GM18520 (cell line): ENCODE results near the gene ADGRD2.

Experiments used
- ATAC-seq: cut with Tn5 transposase; IDR thresholded peaks from one replicate; pipeline ENCODE4 v1.9.1; 2021; ENCODE audit not compliant: unreplicated experiment

ADGRD2 gene

DNA sequence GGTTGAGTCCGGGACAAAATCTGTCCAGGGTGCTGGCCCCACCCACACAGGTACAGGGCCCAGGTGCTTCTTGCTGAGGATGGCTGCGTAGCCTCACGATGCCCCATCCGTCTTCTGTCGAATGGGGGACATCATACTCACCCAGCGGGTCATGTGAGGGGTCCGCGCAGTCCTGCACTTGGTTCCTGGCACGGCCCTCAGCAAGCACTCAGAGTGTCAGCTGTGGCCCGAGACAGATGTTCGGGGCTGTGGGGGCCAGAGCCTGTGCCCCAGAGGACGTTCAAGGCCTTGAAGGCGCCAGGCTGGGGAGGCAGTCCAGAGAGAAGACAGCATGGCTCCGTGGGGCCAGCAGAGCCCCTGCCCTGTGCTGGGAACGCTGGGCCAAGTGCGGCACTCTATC, 29.1 kb downstream of the ADGRD2 start:
- no peak for ATAC-seq

DNA sequence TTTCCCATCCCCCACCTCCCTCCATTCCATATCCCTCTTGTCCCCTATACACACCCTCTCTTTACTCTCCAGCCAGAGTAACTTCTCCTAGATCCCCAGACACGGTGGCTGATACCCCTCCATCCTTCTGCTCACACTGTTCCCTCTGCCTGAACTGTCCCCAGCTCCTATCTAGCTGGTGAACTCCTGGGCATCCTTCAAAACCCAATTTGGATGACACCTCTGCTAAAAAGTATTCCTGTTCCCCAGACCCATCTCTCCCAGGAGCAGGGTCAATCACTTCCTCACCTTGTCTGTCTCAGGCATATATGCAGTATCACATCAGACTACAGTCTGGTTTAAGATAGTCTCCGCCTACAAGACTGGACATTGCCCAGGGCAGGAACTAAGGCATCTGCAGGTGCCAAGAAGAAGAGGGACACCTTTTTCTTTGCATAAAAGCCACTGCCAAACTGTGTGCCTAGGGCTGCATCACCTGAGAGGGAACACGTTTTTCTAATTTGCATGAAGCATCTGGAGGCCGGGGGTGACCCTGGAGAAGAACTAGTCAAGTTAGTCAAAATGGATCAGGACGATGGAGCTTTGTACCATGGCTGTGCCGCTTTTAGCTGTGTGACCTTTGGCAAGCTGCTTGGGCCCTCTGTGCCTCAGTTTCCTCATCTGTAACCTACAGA, 29.8 kb downstream of the ADGRD2 start:
- ATAC-seq = no peak

DNA sequence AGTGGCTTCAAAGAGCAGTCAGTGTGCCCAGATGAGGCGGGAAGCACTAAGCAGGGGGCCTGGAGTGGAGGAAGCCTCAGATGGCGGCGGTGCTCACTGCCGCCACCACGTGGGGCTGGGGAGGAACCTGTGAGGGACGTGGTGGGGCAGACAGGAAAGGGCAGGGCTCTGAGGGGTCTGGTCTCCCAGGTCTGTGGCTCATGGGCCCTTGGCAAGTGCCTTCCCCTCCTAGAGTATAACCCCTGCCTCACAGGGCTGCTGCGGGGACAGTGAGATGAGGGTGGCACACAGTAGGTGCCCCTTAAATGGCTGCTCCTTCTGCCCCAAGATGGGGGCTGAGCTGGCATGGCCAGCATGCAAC, 30.4 kb downstream of the ADGRD2 start:
- no peak for ATAC-seq

DNA sequence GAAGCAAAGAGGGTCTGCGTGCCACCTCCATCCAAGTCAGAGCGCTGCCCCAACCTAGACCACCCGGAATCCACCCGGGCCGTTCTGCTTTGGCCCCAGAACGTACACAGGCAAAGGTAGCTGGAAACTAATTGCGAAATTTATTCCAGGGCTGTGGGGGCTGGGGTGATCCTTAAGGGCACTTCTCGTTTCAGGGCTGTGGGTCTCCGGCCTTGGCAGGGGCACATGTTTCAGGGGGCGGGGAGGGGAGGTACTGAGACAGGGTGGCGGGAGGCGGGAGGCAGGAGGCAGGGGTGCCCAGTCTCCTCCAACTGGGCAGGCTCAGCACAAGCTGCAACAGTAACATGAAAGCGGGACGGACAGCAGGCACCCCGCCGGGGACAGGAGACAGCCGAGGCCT, 30.9 kb downstream of the ADGRD2 start:
- ATAC-seq = no peak

DNA sequence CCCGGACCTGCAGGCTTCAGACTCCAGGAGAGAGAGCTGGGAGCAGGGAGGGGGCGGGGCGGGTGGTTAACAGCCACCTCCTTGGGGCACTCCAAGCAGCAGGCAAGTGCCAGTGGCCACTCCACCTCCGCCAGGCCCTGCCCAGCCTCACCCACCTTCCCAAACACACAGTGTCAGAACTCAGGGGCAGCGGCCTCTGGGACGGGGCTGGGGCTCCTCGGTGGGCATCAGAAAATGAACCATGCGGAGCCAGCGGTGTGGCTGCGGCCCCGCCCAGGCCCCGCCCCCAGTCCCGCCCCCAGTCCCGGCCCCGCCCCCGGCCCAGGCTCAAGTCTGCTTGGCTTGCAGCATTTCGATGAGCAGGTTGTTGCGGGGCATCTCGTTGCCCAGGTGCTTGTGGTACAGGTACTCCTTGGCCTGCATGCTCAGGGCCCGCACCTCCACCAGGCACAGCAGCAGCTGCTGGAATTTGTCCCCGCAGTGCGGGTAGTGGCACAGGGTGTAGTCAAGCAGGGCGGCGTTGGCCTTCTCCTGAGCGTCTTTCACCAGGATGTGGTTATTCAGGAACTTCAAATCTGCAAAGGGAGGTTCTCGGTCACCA, 32.3 kb downstream of the ADGRD2 start:
- ATAC-seq = no peak

DNA sequence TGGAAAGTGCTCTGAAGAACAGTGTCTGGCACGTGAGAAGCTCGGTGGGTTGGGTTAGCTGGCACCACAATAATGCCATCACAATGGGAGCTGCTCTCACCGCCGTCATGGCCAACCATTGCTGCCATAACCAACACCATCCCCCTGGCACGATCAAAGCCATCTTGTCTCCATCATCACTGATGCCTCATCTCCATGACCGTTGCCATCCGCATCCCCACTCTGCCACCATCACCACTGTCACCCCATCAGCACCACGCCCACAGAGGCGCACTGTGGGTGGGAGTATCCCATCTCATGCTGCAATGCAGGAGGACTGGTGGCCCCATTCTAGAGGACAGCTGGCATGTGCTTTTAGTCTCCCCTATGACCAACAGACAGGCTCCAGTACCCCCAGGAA, 33.2 kb downstream of the ADGRD2 start:
- no peak for ATAC-seq

DNA sequence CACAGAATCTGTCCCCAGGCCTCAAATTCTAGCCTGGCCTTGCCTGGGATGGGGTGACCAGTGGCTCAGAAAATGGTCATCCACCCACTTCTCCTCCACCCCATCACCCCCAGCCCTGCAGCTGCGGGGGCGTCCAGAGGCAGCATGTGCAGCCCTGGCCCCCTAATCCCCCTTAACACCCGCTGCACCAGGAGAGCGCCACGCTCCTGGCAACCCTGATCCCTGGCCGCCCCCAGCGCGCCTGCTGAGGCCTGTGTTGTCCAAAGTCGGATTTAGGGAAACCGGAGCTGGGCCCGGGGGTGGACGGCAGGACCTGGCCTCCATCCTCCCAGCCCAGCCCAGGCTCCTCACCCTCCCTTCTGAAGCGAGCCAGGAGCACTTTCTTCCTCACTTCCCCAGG, 35.0 kb downstream of the ADGRD2 start:
- no peak for ATAC-seq

DNA sequence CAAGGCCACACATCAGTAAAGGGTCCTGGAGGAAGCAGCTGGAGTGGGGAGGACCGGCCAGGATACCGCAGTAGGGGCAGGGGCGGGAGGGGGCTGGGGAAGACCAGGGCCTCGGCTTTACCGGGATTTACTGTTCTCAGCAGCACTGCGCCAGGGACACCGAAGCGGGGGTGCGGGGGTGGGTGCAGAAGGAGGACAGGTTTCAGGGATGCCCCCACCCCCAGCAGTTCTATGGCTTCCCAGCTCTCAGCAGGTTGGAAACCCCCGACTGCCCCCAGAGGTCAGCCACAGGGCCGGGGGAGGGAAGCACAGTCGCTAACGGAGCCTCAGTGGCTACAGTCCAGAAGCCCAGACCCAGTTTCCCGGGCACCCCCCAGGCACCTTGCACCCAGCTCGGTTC, 35.7 kb downstream of the ADGRD2 start:
- ATAC-seq = no peak

DNA sequence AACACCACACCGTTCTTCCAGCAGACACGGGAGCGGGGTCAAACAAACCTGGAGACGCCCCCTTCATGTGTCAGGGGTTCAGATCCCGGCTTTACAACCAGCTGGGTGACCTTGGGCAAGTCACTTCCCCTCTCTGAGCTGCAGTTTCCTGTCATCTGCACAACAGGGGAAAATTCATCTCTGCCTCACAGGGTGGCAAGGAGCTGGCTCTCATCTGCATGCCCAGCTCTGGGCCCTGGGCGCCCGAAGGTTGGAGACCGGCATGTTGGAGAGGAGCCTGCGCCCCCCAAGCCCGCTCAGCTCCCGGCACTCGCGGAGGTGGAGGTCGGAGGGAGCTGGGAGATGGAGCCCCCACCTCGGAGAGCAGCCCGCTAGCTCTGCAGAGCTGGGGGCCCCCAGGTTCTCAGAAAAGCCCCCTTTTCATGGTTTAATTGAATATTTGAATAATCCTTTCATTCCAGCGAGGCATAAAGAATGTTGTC, 36.6 kb downstream of the ADGRD2 start:
- ATAC-seq = no peak

DNA sequence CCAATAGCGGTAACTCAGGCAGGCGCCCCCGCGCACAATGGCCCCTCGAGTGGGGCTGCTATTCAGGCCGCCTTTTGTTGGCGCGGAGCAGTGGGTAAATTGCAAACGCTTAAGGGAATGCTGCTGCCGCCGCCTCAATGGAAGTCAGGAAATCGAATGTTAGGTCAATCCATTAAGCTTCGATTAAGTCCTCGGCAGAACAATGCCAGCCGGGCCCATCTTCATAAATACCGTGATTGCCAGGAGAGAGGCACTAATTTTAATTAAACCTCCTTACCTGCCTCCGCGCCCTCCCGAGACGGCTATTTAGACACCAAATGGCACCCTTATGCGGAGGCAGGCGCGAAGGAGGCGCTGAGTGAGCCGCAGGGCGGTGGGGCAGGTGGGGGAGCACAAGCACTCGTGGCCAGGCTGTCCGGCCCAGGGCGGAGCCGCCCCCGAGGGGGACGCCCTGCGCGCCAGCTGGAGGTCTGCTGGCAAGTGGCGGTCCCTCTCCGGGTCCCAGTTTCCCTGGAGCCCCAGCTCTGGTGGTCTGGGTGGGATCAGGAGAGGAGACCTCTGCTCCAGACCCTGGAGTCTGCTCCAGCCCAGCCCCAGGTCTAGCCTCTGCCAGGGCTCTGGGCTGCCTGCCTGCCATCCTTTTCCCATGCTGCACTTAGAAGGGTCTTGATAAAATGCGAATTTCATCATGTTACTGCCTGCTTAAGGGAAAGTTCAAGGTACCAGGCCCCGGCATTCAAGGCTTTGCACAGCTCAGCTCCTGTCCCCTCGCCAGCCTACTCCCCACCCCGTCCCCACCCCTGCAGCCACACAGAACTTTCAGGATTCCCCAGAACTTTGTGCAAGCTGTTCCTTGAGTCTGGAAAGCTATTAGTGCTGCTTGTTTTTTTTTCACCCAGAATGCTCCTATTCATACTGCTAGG, 37.3 kb downstream of the ADGRD2 start:
- no peak for ATAC-seq

DNA sequence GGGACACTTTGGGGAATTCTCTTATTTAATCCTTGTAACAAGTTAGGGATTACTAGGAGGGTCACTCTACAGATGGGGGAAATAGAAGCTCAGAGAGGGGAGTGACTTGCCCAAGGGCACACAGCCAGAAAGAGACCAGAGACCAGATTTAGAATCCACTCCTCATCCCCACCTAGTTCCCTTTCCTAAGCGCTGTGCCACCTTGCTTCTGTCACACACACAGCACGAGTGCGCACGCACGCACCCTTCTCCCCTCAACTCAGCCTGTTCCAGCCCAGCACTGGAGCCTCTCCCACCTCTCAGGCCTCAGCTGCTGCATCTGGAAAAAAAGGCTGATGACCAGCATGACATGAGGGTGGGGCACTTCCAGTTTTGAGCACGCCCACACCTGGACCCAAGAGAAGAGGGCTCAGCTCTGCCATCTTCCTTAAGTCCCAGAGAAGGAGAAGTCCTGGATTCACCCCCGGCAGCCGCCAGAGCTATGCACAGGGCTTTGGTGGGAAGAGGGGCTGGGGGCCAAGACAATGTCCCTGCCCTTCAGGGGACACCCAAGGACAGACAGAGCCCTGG, 38.5 kb downstream of the ADGRD2 start:
- ATAC-seq = no peak

DNA sequence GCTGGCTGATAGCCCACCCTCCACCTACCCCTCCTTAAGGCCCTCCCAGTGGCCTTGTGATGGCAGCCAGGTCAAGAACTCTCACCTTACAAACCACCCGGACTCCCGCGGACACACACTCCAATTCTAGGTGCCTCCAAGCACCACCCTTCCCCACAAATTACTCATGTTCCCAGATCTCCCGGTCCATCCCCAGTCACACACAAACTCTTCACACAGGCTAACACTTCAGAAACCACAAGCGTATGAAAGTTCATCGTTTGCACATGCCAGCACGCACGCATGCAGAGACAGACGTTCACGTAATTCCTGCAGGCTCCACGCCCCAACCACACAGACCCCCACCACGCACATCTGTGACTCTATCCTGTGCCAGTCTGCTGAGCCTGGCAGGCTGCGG, 39.0 kb downstream of the ADGRD2 start:
- ATAC-seq = no peak

DNA sequence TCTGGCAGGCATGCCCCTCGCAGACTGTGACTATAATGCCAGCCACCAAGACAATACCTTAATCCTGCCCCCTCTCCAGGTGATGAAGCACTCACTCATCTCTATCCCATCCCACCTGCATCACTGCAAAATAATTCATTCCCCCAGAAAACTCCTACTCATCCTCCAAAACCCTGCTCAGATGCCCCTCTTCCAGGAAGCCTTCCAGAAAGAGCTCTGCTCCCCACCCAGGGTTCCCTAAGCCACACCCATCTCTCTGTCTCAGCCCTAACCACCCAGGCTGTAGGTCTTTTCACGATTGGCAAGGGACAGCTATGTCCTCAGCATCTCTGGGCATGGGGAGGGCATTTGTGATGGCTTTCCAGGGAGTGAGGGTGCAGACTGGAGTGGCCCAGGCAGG, 39.8 kb downstream of the ADGRD2 start:
- no peak for ATAC-seq

DNA sequence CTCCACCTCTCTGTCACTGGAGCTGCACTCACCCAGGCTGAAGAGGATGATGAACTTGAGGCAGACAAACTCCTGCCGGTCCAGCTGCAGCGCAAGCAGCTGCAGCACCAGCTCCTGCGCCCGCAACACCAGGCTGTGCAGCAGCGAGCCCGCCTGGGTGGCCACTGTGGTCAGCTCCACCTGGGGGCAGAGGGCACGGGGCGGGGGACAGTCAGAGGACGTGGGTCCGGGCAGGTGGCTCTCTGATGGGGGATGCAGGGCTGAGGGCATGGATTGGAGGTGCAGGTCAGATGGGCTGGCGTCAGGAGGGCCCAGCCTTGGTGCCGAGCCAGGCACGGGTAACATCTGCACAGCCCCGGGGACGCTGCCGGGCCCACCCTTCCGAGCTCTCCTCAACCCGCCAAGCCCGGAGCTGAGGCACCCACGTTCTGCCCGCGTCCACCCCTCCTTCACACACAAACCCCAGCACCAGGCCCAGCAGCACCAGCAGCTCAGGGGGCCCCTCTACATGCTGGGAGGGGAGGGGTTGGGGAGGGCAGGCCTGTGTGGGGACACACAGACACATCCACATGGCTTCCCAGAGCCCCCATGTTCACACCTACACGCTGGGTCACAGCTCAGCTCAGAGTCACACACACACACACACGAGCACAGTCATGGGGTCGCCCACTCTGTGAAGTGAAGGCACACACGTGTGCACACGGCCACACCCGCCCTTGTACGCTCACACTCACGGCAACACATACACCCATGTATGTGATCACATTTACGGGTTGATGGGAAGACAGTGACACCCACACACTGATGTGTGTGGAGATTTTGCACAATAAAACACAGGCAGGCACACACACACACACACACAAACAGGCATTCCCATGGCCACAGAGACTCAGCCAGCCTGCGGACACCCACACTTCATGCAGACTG, 41.1 kb downstream of the ADGRD2 start:
- ATAC-seq = no peak

DNA sequence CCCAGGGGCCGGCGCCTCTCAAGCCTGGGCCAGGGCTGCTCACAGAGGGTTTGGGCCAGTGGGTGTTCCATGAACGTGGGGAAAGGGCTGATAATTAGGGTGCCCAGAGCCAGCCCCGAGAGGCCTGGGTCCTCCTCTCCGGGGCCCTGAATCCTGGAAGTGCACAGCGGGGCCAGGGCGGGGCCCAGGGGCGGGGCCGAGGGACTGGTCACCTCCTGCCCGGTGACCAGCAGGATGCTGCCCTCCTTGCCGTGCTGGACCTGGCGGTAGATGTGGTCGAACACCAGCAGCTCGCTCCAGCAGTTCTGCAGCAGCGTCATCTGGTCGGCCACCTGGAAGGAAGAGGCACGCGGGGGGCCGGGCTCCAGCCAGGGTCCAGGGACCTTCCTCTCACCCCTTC, 42.6 kb downstream of the ADGRD2 start:
- no peak for ATAC-seq

DNA sequence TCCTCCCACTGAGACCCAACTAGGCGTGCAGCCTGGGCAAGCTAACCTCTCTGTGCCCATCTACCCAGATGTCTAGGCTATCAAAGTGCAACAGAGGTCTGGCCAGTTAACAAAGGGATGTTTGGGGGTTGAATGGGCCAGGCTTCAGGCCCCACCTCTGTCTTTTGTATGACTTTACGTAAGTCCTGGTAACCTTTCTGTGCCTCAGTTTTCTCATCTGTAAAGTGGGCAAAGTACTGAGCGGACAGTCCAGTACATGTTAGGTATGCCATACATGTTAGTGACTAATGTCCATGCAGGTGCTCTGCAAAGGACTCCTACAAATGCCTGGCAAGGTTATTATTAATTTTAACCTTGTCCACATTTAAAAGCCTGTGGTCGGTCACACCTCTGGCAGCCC, 43.0 kb downstream of the ADGRD2 start:
- ATAC-seq = no peak

DNA sequence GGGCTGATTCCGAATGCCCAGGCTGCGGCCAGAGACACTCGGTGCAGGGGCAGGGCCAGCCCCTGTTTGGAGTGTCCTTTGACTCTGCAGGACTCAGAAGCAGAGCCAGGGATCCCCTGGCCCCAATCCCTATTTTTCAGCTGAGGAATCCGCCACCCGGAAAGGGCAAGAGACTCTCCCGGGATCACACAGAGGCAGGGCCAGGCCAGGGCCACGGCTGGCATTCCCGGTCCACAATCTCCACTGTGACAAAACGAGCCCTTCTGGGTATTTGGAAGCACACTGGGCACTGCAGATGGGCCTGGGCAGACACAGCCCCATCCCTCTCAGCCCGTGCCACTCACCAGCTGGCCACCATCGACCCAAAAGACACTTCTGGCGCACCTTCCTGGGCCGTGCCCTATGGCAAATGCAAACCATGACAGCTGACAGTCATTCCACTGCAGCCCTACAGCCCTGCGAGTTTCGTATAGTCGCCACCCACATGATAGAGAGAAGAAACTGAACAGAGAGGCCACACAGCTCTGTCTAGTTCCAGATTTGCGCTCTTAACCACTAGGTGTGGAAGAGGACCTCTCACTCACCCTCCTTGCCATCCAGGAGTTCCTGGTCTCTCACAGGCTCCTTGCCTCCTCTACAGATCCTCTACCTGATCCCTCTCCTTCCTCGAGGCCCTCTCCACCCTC, 43.7 kb downstream of the ADGRD2 start:
- no peak for ATAC-seq

DNA sequence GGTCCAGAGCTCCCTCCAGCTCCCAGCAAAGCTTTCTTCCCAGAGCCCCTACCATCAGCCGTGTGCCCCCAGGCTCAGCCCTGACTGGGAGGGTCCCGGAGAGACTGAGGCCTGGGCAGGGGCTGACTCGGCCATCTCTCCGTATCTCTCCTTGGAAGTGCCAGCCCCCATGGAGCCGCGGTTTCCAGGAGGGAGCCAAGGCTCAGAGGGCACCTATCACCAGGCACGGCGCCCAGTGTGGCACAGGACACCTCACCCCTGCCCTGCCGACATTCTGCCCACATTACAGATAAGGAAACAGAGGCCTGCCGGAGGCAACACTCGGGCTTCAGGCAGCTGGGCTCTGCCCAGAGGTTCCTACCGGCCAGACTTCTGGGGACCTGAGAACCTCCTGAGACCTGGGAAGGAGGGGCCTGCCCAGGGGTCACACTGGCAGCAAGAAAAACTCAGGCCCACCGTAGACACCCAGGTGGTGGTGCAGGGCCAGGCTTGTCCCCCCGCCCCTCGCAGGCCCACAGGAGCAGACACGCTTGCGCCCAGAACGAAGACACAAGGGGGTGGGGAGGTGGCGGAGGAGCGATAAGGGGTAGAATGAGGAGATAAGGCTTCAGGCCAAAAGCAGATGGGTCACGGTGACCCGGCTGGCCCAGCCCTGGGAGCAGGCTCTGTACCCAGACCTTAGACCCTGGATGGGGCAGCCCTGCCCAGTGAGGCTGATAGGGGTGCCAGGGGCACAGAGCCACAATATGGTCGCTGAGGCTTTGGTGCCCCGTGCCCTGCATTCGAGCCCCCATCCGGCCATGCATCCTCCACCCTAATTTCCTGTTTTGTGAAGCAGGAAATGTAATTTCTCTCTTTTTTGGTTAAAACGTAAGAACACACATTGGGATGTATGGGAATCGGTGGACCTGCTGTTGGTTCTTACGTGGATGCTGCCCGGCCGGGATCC, 45.1 kb downstream of the ADGRD2 start:
- no peak for ATAC-seq

DNA sequence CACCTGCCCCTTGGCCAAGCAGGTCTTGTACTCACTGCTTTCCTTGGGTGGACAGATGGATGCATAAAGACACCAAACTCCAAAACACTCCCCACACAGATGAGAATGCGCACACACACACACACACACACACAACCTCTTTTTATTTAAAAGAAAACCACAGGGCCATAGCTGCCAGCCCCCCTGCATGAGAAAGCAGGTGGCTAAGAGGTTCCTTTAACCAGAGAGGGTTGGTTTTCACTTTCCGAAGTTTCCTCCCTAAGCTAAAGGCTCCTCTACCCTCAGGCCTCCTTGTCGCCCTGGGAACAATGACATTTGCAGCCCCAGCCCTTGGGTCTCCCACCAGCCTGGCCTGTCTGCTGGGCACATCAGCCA, 45.8 kb downstream of the ADGRD2 start:
- no peak for ATAC-seq
